NB4 (cell line): Measurements from ENCODE around the gene ELP2.

ENCODE experiments used
- DNase-seq: peaks from one replicate; pipeline ENCODE4 v3.0.0; 2010; ENCODE audit warnings: low read depth
- H3K4me3 ChIP-seq: one replicate; pipeline ENCODE4 v1.5.1; 2011; ENCODE audit warnings: mild to moderate bottlenecking, low read depth, low read length, moderate library complexity
- MYC ChIP-seq: IDR thresholded peaks from 2 replicates; pipeline ENCODE4 v1.6.1; 2011; ENCODE audit warnings: low read depth, low read length
- POLR2A ChIP-seq: IDR thresholded peaks from 2 replicates; pipeline ENCODE4 v1.6.1; 2011; ENCODE audit warnings: mild to moderate bottlenecking; ENCODE audit not compliant: insufficient read length; ENCODE audit errors: extremely low read depth
- TF ChIP-seq, protein P1 (sequence below): IDR thresholded peaks from one replicate; pipeline ENCODE4 v1.5.1; 2012; ENCODE audit warnings: low read depth, low read length
- TF ChIP-seq, protein P2 (sequence below): IDR thresholded peaks from 2 replicates; pipeline ENCODE4 v1.6.1; 2011; ENCODE audit warnings: low read depth, low read length

ELP2 gene

DNA sequence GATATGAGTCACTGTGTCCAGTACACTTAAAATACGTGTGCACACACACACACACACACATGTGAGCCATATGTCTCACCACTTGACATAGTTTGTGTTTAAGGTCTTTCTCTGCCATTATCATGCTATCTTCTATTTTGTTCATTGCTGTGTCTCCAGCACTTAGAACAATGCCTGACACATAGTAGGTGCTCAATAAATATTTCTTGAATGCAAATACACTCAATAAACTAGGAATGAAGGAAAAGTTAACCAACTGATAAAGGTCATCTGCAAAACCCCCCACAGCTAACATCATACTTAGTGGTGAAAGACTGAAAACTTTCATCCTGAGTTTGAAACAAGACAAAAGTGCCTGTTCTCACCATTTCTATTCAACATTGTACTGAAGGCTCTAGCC lies 62.0 kb downstream of the ELP2 start:
- TF ChIP-seq, protein P1, sequence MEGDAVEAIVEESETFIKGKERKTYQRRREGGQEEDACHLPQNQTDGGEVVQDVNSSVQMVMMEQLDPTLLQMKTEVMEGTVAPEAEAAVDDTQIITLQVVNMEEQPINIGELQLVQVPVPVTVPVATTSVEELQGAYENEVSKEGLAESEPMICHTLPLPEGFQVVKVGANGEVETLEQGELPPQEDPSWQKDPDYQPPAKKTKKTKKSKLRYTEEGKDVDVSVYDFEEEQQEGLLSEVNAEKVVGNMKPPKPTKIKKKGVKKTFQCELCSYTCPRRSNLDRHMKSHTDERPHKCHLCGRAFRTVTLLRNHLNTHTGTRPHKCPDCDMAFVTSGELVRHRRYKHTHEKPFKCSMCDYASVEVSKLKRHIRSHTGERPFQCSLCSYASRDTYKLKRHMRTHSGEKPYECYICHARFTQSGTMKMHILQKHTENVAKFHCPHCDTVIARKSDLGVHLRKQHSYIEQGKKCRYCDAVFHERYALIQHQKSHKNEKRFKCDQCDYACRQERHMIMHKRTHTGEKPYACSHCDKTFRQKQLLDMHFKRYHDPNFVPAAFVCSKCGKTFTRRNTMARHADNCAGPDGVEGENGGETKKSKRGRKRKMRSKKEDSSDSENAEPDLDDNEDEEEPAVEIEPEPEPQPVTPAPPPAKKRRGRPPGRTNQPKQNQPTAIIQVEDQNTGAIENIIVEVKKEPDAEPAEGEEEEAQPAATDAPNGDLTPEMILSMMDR: no peak
- no peak for TF ChIP-seq MYC
- TF ChIP-seq POLR2A: no peak
- TF ChIP-seq, protein P2, sequence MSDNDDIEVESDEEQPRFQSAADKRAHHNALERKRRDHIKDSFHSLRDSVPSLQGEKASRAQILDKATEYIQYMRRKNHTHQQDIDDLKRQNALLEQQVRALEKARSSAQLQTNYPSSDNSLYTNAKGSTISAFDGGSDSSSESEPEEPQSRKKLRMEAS: no peak
- no peak overlapping the region for H3K4me3 ChIP-seq
- no peak for DNase-seq

DNA sequence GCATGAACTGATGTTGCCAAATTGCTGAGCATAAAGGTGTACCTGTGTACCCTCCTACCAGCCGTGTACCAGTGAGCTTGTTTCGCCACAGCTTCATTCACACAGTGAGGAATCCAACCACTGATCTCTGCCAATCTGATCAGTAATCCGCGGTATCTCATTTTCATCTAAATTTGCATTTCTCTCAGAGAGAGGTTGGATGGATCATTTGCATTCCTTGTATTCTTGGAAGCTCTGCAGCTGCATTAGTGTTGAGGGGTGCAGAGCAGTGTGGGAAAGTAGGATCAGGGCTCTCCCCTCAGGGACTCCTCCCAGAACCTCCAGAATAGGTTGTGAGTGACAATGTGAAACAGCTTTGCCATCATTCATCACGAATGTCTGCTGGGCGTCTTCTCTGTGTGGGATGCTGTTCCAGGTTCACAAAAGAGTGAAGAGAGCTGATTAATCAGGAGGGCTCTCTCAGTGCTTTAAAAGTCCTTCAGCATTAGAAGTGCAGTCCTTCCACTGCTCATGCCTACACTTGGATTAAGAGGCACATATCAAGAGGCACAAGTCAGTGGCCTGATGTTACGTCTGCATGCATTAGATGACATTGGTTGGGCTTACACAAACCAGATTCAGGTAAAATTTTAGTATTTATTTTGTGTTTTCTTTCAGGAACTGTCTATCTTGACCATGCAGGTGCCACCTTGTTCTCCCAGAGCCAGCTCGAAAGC lies 65.1 kb downstream of the ELP2 start:
- TF ChIP-seq, protein P2: no peak
- TF ChIP-seq MYC (no peak), POLR2A (no peak)
- TF ChIP-seq, protein P1: no peak
- H3K4me3 ChIP-seq: no peak overlapping the region
- DNase-seq: no peak

DNA sequence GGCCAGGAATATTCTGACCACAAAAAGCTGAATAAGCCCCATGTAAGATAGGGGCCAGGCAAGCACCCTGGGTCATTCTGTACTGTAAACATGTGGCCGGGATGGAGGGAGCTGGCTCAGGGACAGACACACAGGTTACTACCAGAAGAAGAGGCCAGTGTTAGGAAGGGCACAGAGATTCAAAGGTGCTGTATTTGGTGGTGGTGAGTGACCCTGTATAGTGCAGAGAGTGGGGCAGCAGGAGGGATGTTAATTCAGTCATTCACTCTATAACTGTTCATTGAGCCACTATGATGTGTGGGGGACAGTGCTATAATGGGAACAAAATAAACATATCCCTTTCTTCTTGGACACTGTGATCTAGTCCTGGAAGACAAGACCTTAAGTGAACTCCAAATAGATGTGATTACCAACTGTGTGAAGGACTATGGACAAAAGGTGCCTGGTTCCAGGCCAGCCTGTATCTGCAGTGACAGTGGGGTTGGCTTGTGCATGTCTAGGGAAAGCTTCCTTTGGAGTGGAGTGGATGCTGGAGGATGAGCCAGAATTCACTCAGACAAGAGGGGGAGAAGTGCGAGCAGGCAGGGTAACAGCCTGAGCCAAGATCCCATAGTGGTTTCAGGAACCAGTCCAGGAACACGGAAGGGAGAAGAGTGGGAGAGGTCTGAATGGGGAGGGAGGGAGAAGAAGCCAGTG lies 65.9 kb downstream of the ELP2 start:
- TF ChIP-seq, protein P2: no peak
- TF ChIP-seq POLR2A (no peak), MYC (no peak)
- TF ChIP-seq, protein P1: no peak
- DNase-seq: no peak
- no peak overlapping the region for H3K4me3 ChIP-seq

DNA sequence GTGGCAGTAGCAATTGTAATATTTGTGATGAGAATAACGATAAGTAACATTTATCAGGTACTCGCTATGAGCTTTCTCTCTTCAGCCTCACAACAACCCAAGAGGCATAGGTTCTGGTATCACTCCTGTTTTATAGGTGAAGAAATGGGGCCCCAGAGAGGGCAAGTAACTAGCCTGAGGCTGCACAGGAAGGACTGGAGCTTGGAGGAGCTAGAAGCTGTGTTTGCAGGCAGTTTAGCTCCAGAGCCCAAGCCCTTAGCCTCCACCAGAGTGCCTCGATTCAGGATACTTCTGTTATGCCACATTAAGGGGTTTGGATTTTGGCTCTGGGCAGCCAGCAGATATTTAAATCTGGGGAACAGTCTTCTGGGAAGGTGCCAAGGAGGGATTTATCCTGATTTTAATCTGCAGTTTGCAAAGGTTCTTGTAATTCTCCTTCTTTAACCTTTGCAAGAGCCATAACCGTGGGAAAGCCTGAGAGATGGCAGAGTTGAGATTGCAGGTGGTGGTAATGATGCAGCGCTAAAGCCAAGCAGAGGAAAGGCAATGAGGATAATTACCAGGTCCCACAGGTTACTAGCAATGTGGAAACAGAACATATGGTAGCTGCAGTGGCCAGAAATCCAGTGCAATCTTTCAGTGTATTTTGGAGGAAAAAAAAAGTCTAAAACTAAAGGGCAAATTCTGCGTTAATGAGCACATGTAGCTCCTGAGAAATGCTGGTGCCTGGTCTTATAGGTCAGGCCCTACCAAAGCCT lies 66.7 kb downstream of the ELP2 start:
- DNase-seq: no peak
- TF ChIP-seq MYC (no peak), POLR2A (no peak)
- TF ChIP-seq, protein P2: no peak
- TF ChIP-seq, protein P1: no peak
- H3K4me3 ChIP-seq: no peak overlapping the region

DNA sequence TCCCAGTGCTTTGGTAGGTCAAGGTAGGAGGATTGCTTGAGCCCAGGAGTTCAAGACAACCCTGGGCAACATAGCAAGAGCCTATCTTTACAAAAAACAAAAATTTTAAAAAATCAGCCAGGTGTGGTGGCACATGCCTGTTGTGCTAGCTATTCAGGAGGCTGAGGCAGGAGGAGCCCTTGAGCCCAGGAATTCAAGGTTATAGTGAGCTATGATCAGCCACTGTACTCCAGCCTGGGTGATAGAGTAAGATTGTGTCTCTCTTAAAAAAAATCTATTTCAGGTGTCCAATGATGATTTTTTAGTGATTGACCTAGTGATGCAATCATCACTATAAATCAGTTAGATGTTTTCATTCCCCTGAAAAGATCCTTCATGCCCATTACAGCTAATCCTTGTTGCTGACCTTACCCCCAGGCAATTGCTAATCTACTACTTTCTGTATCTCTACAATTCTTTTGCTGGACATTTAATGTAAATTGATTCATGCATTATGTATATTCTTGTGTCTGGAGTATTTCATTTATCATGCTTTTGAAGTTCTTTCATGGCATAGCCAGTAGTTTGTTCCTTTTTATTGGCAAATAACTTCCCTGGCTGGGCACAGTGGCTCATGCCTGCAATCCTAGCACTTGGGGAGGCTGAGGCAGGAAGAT lies 67.9 kb downstream of the ELP2 start:
- H3K4me3 ChIP-seq: no peak overlapping the region
- DNase-seq: no peak
- TF ChIP-seq MYC (no peak), POLR2A (no peak)
